Body of pancreas (tissue), 4 donors: ENCODE measurements around the gene RHBDF2. TPM values are rescaled to one million over a fixed set of nuclear protein-coding genes. Genes with fewer than 3 reads are reported as not detected.

Experiments
- ATAC-seq: fragments of 150-250 bp; one replicate; pipeline ENCODE4 v1.9.1; 2016
- DNase-seq, 4 donors: peaks; one replicate each; pipeline ENCODE4 v3.0.0-alpha.2; 2019
- H3K27ac ChIP-seq, 4 donors: fragments of 200-600 bp; sonication (generic); 1 replicate in 3 of 4; 2 replicates in 1 of 4; pipeline versions ENCODE4 v1.5.1 to v1.6.1; 2016 to 2019; ENCODE audit warnings: mild to moderate bottlenecking in 1 of 4, mixed read lengths in 1 of 4, moderate library complexity in 1 of 4
- H3K27me3 ChIP-seq, 2 donors: fragments of 200-600 bp; sonication (generic); one replicate each; pipeline ENCODE4 v1.6.0; 2016; ENCODE audit warnings: mild to moderate bottlenecking in 1 of 2
- H3K36me3 ChIP-seq, 2 donors: fragments of 200-600 bp; sonication (generic); replicated peaks in 1 of 2; 2 replicates each; pipeline ENCODE4 v1.5.1; 2016; ENCODE audit warnings: low read depth in 2 of 2; ENCODE audit not compliant: insufficient read depth in 1 of 2
- H3K4me1 ChIP-seq: fragments of 200-600 bp; sonication (generic); one replicate; pipeline ENCODE4 v1.6.0; 2016
- H3K4me3 ChIP-seq, 2 donors: fragments of 200-600 bp; sonication (generic); 1 replicate in 1 of 2; 2 replicates in 1 of 2; pipeline ENCODE4 v1.5.1; 2016 to 2019
- H3K9me3 ChIP-seq, 3 donors: fragments of 200-600 bp; sonication (generic); 1 replicate in 2 of 3; 2 replicates in 1 of 3; pipeline ENCODE4 v1.5.1; 2016
- POLR2A ChIP-seq, 3 donors: fragments of 450-650 bp; IDR thresholded peaks; one replicate each; pipeline ENCODE4 v1.6.1; 2016; ENCODE audit warnings: antibody characterized with exemption in 3 of 3, mild to moderate bottlenecking in 2 of 3
- WGBS, 2 donors: methylation state at CpG; one replicate each; pipeline ENCODE4 v1.1.5; 2017; 5-methylcytosine and 5-hydroxymethylcytosine counted together
- intact Hi-C: fragments of 100-400 bp; cut with DNase I; formaldehyde crosslinking; loops from one replicate; pipeline ENCODE4 v1.15.1; 2023
- total RNA-seq, 2 donors: library from RNA; depleted of rRNA; stranded (reverse); fragments of >200 nt; gene quantifications; one replicate each; pipeline ENCODE4 v1.1.0, GENCODE V29; 2016
- TF ChIP-seq, protein P1 (sequence below), 7 experiments: fragments of 450-650 bp in 4 of 7; fragments of 200-600 bp in 3 of 7; sonication (generic) in 3 of 7; IDR thresholded peaks; one replicate each; pipeline ENCODE4 v1.5.1; 2016 to 2019; ENCODE audit warnings: antibody characterized with exemption in 7 of 7

The RHBDF2 gene
- total RNA-seq, 2 donors from 2014 or later = 23.1 to 48.1 TPM

DNA sequence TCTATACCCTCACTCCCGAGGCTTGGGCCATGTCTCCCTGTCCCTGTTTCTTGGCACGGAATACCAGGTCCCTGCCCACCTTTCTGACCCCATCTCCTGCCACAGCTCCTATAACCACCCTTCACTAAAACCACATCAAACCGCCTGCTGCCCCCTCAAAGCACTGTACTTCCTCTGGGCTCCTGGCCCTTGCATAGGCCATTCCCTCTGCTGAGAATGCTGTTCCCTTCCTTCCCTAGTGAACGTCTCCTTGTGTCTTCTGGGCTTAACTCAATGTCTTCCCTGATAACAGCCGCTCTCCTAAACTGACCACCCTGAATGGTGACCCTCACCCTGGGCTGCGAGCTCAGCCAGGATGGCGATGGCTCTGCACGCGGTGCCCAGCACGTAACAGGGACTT lies 23.1 kb downstream of the RHBDF2 start:
- no peaks in the 10 kb centered on the region for H3K4me1 ChIP-seq
- H3K36me3 ChIP-seq = peaks cover 0 to 12% of the 10 kb centered on the region in 2 donors
- H3K27me3 ChIP-seq = no peaks in the 10 kb centered on the region
- no peak for TF ChIP-seq POLR2A (IDR thresholded peaks at IDR 0.05)
- TF ChIP-seq, protein P1, sequence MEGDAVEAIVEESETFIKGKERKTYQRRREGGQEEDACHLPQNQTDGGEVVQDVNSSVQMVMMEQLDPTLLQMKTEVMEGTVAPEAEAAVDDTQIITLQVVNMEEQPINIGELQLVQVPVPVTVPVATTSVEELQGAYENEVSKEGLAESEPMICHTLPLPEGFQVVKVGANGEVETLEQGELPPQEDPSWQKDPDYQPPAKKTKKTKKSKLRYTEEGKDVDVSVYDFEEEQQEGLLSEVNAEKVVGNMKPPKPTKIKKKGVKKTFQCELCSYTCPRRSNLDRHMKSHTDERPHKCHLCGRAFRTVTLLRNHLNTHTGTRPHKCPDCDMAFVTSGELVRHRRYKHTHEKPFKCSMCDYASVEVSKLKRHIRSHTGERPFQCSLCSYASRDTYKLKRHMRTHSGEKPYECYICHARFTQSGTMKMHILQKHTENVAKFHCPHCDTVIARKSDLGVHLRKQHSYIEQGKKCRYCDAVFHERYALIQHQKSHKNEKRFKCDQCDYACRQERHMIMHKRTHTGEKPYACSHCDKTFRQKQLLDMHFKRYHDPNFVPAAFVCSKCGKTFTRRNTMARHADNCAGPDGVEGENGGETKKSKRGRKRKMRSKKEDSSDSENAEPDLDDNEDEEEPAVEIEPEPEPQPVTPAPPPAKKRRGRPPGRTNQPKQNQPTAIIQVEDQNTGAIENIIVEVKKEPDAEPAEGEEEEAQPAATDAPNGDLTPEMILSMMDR (IDR thresholded peaks at IDR 0.05) = no peak
- WGBS, 2 donors = 93 to 94% methylated on average over 6 to 10 of the region's 10 CpGs
- intact Hi-C loops = no loop called here
- no peak for ATAC-seq
- DNase-seq = no peak
- no peaks in the 10 kb centered on the region for H3K9me3 ChIP-seq
- no peak overlapping the region for H3K27ac ChIP-seq
- no peak overlapping the region for H3K4me3 ChIP-seq

GRCh38 chr17:76477576-76477975 lies 23.6 kb downstream of the RHBDF2 start:
- Histone ChIP-seq H3K4me3 (no peak overlapping the region), H3K9me3 (no peaks in the 10 kb centered on the region), H3K27me3 (no peaks in the 10 kb centered on the region), H3K27ac (no peak overlapping the region), H3K36me3 (peaks cover 0 to 14% of the 10 kb centered on the region in 2 donors), H3K4me1 (no peaks in the 10 kb centered on the region)
- TF ChIP-seq POLR2A (IDR thresholded peaks at IDR 0.05) = no peak
- TF ChIP-seq, protein P1 (IDR thresholded peaks at IDR 0.05) = no peak
- 88% methylated on average over 15 of the region's 15 CpGs; no CpG with 5 or more reads in 1 of the 2 donors for WGBS, 2 donors
- ATAC-seq (no peak), DNase-seq (no peak)
- intact Hi-C loops = no loop called here

GRCh38 chr17:76476736-76477135 lies 24.5 kb downstream of the RHBDF2 start:
- WGBS, 2 donors = 95 to 100% methylated on average over 7 to 19 of the region's 20 CpGs
- no peaks in the 10 kb centered on the region for H3K9me3 ChIP-seq
- H3K4me3 ChIP-seq = no peak overlapping the region
- ATAC-seq = no peak
- intact Hi-C loops = no loop called here
- no peaks in the 10 kb centered on the region for H3K27me3 ChIP-seq
- peaks cover 0 to 21% of the 10 kb centered on the region in 2 donors for H3K36me3 ChIP-seq
- no peak for DNase-seq
- H3K27ac ChIP-seq = no peak overlapping the region
- no peaks in the 10 kb centered on the region for H3K4me1 ChIP-seq
- TF ChIP-seq, protein P1 (IDR thresholded peaks at IDR 0.05) = no peak
- no peak for TF ChIP-seq POLR2A (IDR thresholded peaks at IDR 0.05)

DNA sequence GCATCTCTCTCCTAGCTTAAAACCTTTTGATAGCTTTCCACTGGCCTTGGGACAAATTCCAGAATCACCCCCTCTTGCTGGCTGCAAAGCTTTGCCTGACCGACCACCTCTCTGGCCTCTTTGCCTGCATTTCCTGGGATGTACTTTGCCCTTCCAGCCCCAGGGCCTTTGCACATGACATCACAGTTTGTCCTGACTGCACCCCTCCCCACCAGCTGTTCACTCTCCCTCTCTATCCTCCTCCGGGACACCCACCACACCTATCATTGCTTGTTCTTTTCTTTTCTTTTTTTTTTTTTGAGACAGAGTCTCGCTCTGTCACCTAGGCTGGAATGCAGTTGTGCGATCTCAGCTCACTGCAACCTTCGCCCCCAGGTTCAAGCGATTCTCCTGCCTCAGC lies 25.9 kb downstream of the RHBDF2 start:
- intact Hi-C loops = no loop called here
- 86 to 90% methylated on average over 6 of the region's 6 CpGs for WGBS, 2 donors
- ATAC-seq = no peak
- DNase-seq = no peak
- Histone ChIP-seq H3K36me3 (peaks cover 0 to 24% of the 10 kb centered on the region in 2 donors), H3K27me3 (no peaks in the 10 kb centered on the region), H3K27ac (no peak overlapping the region), H3K9me3 (no peaks in the 10 kb centered on the region), H3K4me1 (no peaks in the 10 kb centered on the region), H3K4me3 (no peak overlapping the region)
- TF ChIP-seq, protein P1 (IDR thresholded peaks at IDR 0.05) = no peak
- no peak for TF ChIP-seq POLR2A (IDR thresholded peaks at IDR 0.05)

DNA sequence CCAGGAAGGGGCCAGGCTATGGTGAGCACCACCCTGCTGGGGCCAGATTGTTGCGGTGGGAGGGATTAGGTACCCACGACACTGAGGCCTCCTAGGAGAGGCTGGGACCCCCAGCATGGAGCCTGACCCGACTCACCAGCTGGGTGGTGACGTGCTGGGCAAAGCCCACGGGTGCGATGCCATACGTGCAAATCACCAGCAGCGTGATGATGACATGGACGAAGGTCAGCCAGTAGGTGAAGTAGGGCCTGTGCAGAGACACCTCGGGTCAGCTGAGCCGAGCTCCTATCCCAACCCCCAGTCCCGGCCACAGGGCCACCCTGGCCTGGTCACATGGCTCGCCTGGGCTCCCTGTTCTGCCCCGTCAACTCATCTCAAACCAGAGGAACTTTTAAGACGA lies 26.3 kb downstream of the RHBDF2 start:
- no peak for TF ChIP-seq POLR2A (IDR thresholded peaks at IDR 0.05)
- TF ChIP-seq, protein P1 (IDR thresholded peaks at IDR 0.05) = no peak
- H3K9me3 ChIP-seq = no peaks in the 10 kb centered on the region
- intact Hi-C loops = no loop called here
- H3K36me3 ChIP-seq = peaks cover 0 to 24% of the 10 kb centered on the region in 2 donors
- no peak overlapping the region for H3K4me3 ChIP-seq
- no peak overlapping the region for H3K27ac ChIP-seq
- no peaks in the 10 kb centered on the region for H3K4me1 ChIP-seq
- no peaks in the 10 kb centered on the region for H3K27me3 ChIP-seq
- ATAC-seq (no peak), DNase-seq (no peak)
- WGBS, 2 donors = 95 to 100% methylated on average over 6 to 14 of the region's 15 CpGs
